NCI-H2227 treated with DMSO at 0.1 percent for 48 hours (cell line): ENCODE results near the gene ESYT2.
A peak's percentile ranks its signal among the peaks of the same experiment; 100 is the strongest.
"Not testable (repeated sequence)": the region's sequence is repeated elsewhere in the genome, so short reads cannot be mapped to it uniquely, and the experiment has no call there.

Experiments
- DNase-seq: peaks from one replicate; lab custom pipeline; 2025; lab: John Stamatoyannopoulos, UW

Gene ESYT2

DNA sequence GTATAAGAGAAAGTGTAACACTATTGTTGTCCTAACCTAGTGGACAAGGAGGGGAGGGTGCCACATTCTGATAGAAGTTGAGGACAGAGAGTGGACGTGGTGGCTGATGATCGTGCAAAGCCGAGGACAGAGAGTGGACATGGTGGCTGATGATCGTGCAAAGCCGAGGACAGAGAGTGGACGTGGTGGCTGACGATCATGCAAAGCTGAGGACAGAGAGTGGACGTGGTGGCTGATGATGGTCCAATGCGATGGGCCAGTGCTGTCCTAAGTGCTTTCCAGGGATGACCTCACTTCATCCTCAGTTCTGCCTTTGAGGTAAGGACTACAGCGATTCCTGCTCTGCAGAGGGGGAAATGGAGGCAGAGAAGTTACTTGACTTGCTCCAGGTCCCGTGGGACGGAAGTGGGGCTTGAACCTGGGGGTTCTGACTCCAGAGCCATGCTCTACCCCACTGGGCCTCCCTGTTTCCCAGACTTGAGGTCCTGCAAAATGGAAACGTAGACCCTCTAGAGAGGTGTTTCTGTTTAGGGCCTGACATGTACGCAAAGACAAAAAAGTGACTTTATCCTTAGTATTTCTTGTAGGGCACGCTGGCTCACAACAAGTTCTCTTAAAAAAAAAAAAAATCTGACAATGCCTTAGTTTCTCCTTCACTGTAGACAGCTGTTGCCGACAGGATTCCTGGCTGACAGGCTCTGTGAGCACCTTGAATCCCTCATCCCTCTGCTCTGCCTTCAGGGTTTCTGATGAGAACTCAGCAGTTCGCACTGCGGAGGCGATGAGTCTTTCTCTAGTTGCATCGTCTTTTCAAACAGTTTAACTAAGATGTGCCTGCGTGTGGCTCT lies 104.4 kb downstream of the ESYT2 start:
- no peak for DNase-seq

DNA sequence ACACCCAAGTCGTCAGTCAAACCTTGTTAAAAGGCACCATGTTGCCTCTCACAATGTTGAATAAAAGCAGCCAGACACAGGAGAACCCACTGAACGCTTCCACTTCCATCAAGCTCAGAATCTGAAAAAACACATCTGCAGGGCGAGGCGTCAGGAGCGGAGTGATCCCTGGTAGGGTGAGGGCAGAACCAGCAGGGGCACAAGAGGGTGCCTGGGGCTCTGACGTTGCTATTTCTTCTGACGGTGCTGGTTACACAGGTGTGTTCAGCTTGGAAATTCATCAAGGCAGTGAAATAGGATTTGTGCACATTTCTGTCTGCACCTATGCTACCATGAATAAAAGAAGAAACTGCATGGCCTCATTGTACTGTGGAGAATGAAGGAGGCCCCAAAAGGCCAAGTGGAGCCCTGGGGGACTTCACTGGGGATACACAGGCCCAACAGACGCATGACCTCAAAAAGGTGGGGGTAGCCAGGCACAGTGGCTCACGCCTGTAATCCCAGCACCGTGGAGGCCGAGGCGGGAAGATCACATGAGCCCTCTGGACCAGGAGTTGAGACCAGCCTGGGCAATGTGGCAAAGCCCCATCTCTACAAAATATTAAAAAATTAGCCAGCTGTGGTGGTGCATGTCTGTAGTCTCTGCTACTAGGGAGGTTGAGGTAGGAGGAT lies 105.5 kb downstream of the ESYT2 start:
- no peak for DNase-seq

DNA sequence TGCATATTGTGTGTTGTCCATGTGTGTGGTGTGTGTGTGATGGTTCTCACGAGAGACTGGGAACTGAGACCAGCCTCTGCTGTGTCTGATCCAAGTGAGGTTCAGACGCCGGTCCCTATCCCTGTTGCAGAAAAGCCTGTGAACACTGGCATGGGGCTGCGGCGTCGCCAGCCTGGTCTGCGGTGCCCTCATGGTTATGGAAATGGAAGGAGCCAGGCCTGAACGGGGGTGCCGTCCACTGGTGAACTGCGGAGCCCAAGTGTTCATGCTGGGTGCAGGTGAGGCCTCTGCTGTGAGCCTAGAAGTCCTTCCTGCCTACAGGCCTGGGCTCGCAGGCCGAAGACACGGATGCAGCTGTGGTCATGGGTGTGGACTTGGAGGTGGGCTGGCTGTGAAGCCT lies 106.0 kb downstream of the ESYT2 start:
- DNase-seq, result no peak

DNA sequence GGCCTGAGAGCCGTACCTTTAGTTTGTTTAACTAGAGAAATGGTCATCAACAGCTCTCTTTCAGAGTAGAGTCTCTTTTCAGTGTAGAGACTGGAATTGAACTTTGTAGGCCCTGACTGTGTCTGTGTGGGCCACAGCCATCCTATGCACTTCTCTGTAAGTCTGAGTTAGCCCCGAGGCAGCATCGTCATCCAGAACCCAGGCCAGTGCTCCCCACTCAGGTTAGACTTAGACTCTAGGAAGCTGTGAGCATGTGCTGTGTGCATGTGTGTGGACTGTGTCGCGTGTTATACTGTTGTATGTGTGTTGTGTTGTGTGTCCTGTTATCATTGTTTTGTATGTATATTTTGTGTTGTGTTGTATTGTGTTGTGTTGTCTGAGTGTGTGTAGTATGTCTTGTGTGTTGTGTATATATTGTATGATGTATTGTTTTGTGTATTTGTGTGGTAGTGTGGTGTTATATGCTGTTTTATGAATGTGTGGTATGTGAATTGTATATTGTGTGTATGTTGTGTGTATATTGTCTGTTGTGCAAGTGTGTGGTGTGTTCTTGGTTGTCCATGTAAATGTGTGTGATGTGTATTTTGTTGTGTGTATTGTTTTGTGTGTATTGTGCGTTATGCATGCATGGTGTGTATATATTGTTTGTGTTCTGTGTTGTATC lies 106.6 kb downstream of the ESYT2 start:
- DNase-seq, result no peak

DNA sequence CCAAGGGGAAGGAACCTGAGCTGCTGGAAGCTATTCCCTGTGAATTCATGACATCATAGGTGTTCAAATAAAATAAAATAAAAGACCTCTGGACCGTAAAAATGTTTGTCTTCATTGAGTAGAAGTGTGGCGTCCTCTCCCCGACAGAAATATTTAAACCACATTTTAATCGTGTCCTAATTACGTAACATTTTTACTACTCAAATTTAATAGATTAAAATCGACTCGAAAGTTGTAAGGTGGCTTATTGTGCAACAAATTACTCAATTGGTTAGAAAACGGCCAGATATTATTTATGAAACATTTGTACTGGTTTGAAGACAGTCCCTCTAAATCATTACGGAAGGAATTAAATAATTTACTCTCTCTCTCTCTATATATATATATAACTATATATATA lies 109.2 kb downstream of the ESYT2 start:
- no peak for DNase-seq

DNA sequence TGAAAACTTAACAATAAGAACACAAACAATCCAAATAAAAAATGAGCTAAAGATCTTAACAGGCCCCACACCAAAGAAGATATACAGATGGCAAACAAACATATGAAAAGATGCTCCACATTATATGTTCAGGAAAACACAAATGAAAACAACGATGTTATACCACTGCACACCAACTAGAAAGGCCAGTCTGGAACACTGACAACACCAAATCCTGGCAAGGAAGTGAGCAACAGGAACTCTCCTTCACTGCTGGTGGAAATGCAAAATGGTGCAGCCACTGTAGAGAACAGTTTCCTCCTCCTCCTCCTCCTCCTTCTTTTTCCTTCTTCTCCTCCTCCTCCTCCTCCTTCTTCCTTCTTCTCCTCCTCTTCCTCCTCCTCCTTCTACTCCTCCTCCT lies 112.5 kb downstream of the ESYT2 start:
- no peak for DNase-seq

DNA sequence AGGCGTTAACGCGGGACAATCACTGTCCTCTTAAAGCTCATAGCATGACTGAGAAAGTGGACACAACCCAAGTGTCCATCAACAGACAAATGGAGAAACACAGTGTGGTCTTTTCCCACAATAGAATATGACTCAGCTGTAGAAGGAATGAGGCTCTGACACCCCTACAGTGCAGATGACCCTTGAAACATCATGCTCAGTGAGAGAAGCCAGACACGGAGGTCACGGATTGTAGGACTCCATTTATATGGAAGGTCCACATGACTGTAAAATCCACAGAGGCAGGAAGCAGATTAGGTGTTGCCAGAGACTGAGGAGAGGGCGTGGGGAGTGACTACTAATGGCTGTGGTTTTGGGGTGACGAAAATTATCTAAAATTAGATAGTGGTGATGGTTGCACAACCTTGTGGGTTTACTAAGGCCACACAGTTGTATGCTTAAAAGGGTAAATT lies 118.6 kb downstream of the ESYT2 start:
- DNase-seq, result no peak

DNA sequence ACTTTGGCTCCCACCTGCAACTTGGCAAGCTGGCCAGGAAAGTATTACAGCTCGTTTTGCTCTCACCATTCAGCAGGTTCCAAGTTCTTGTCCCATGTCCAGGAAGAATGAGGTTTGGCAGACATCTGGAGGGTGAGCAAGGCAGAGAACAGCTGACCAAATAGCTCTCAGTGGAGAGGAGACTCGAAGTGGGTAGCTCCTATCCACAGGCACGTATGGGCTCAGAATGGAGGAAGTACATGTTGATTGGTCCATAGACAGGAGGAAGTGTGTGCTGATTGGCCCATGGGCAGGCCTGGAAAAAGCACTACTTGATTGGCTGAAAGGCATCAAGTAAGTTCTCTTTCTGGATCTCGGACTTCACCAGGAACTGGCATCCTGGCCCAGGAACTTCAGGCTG lies 121.7 kb downstream of the ESYT2 start:
- no peak for DNase-seq

DNA sequence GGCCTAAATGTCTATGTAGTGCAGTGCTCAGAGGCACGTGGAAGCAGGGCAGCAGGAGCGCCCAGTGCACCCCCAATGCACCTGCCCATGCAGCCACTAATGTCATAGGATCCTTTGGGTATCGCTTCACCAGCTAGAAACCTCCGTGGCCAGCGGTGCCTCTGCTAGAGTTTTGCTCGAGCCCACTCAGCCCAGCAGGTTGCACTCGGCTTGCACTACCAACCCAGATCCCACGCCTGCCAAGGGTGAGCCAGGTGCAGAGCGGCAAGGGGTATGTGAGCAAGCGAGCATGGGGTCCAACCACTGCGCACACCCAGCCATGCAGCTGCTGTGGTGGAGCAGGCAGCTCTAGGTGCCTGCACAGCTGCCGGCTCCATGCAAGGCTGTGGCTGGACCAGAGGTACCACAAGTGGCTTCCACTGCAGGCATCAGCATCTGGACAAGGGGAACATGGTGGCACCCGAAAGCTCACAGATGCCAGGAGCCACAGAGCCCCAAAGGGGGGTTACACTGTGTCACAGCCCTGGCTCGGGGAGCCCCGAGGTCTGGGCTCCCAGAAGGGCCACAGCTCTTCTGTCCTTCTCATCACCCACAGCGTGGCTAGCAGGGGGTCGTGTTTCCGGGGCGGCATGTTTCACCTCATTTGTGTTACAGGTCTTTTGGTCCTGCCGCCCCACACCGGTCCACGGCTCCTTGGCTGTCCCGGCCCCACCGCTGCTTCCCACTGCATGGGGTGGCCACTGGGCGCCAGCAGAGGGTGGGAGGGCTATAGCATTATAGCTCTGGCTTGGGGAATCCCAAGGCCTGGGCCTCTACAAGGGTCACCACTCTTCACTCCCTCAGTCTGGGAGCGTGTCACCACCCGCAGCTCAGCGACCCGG lies 122.4 kb downstream of the ESYT2 start:
- DNase-seq, result no peak

DNA sequence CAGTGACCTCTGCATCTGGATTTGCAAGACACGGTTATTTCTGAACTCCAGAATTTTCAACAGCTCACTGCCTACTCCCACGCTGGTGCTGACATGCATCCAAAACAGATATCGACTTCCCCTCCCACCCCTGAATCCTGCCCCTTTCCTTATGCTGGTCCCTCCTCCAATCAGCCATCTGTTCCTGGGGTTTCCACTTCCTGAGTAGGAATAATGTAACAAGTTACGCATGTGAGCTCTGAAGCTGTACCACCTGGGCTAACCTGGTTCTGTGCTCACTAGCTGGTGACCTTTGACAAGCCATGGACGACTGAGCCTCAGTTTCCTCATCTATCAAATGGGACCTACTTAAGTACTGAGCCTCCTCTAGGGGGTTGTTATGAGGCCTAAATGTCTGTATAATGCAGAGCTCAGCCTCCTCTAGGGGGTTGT lies 123.0 kb downstream of the ESYT2 start:
- DNase-seq, result no peak

DNA sequence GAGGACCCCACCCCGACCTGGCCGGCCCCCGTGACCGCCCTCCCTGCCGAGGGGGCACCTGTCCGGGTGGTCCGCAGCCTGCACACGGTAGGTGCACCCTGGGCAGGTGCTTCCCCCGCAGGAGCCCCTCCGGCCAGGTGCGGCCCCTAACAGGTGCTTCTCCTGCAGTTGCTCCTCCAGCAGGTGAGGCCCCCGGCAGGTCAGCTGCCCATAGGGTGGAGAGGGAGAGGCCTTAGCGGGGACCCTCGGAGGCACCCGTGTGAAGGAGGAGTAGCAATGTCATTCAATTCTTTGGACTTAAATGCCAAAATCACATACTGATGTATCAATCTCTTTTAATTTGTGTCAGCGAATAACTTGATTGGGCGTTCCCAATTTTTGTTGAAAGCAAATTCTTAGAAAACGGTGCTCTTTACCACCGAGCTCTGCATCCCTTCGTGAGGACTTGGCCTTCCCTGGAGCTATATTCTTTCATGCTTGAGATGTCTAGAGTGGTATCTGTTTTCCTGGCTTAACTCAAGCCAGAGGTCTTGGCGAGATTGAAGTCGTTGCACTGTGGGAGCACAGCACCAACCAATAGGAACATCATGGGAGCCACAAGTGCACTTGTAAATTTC lies 124.0 kb downstream of the ESYT2 start:
- peak; percentile 36 for DNase-seq

DNA sequence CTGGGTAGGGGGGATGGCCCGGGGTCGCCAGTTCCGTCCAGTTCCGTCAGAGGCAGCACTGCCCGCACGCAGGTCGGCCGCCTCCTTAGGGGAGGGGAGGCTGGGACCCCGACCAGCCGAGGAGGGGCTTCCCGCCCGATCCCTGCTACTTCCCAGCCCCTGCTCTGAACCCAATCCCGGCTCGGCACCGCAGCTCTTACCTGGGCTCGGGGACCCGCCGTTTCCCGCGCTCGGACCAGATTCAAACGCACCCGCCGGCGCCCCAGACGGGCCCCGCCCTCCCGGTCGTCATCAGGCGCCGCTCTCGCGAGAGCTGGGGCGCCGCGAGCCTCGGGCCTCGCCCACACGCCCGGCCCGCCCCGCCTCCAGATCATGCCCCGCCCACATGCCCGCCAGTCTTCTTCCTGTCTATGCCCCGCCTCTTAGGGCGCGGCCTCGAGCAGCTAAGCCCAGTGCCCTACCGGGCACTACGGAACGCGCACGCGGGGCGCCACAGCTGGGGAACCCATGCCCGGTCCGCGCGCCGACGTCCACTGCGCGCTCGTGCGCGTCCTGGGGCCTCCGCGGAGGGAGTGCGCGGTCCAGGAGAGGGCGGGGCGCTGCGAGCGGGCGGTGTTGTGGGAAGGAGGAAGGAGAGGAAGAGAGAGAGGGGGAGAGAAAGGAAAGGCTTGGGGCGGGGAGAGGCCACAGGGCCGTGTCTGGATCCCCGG lies 124.6 kb downstream of the ESYT2 start, which contains the start of gene NCAPG2:
TSS of gene NCAPG2 (minus strand) at position 281 of the 710 bp plus-strand sequence. CDS start 2,905 bp downstream, outside the sequence.
- DNase-seq, result peak; percentile 98

DNA sequence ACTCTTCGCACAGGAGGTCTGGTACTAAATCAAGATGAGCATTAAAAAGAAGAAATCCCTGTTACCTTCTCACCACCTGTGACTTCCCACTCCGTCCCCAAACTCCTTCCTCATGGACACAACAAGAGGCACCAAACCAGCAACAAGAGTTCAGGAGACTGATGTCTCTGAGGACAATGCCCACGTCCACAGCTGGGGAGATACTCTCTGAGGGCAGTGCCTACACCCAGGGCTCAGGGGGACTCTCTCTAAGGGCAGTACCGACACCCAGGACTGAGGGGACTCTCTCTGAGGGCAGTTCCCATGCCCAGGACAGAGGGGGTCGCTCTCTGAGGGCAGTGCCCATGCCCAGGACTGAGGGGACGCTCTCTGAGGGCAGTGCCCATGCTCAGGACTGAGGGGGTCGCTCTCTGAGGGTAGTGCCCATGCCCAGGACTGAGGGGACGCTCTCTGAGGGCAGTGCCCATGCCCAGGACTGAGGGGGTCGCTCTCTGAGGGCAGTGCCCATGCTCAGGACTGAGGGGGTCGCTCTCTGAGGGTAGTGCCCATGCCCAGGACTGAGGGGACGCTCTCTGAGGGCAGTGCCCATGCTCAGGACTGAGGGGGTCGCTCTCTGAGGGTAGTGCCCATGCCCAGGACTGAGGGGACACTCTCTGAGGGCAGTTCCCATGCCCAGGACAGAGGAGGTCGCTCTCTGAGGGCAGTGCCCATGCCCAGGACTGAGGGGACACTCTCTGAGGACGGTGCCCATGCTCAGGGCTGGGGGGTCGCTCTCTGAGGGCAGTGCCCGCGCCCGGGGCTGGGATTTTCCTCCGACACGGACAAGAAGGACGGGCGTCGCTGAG lies 125.4 kb downstream of the ESYT2 start:
- not testable (repeated sequence) for DNase-seq

DNA sequence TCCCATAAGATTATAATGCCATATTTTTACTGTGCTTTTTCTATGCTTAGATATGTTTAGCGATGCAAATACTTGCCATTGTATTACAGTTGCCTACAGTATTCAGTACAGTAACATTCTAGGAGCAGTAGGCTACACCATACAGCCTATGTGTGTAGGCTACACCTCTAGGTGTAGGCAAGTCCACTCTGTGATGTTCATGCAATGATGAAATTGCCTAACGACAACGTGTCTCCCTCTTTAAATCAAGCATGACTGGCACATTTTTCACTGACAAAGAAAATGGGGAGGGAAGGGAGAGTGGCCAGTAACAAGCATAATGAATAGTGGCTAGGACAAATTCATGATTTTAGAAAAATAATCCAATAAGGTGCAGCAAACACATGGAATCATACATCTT lies 126.4 kb downstream of the ESYT2 start:
- DNase-seq, result peak; percentile 12

DNA sequence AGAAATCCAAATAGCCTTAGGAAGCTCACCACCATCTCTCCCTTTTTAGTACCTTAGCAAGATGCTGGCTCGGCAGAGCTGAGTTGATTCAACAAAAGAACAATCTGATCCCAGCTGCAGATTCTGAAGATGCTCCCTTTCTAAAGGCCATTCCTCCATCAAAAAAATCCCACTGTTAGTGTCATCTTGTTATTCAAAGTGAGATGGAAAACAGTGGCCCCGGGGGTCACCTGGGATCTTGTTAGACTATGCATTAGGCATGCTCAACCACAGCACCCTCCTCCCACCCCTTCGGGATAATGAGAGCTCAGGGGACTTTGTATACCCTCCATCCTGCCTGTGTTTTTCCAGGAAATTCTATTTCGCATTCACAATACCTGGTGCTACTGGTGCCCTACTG lies 127.1 kb downstream of the ESYT2 start:
- DNase-seq, result peak; percentile 11

DNA sequence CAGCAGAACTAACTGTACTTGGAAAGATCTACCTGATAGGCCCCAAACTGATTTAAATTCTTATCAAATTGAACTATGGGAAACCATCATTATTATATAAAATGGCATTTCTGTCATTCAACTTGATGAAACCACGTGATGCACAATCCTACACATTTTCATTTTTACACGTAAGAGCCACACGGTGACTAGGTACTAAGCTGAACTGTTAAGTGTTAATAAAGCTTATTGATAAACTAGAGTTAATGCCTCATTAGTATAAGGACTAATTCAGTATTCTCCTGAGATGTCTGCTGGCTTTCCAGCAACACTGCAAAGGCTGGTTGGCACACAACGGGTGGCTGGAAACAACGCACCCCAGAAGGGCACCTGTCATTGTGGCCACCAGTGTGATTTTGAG lies 129.3 kb downstream of the ESYT2 start:
- no peak for DNase-seq

DNA sequence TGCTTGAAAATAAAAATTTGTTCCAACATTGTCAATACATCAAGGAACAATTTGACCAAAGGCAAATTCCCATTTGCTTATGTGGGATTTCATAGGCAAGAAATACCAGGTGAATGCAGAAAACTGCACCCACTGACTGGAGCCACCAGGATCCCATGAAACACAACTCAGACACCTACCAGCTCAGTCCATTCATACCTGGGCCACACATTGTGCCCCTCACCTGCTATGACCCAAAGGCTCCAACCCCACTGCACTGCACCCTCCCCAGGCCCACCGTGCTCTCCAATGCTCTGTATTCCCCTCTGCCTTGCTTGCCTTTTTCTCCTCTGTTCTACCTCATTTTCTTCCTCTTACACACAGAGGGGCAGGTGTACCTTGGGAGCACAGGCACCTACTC lies 130.0 kb downstream of the ESYT2 start:
- no peak for DNase-seq

DNA sequence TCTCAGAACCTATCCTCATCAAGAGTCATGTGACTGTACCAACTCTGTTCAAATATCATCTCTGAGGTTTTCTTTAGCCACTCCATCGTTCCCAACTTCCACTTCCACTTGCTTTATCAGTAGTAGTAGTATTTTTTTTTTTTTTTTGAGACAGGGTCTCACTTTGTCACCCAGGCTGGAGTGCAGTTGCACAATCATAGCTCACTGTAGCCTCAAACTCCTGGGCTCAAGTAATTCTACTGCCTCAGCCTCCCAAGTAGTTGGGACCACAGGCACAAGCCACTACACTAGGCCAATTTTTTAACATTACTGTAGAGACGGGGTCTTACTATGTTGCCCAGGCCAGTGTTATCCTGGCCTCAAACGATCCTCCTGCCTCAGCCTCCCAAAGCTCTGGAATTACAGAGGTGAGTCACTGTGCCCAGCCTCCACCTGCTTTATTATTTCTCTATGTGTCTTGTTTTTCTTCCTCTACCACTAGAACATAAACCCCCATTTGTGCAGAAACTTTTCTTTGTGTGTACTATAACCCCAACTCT lies 130.6 kb downstream of the ESYT2 start:
- DNase-seq, result no peak

DNA sequence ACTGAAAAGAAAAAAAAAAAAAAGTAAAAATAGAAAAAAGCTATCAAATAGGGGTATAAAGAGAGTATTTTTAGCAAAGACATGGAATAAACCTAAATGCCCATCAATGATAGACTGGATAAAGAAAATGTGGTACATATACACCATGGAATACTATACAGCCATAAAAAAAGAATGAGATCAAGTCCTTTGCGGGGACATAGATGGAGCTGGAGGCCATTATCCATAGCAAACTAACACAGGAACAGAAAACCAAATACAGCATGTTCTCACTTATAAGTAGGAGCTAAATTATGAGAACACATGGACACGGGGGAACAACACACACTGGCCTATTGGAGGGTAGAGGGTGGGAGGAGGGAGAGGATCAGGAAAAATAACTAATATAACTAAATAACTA lies 131.7 kb downstream of the ESYT2 start:
- not testable (repeated sequence) for DNase-seq
